HG02943 (cell line): Measurements from ENCODE around the gene GPANK1.

Experiments used
- ATAC-seq: cut with Tn5 transposase; IDR thresholded peaks from one replicate; pipeline ENCODE4 v1.9.1; 2021; ENCODE audit warnings: mild to moderate bottlenecking, low read depth, moderate library complexity; ENCODE audit not compliant: unreplicated experiment

Gene GPANK1

DNA sequence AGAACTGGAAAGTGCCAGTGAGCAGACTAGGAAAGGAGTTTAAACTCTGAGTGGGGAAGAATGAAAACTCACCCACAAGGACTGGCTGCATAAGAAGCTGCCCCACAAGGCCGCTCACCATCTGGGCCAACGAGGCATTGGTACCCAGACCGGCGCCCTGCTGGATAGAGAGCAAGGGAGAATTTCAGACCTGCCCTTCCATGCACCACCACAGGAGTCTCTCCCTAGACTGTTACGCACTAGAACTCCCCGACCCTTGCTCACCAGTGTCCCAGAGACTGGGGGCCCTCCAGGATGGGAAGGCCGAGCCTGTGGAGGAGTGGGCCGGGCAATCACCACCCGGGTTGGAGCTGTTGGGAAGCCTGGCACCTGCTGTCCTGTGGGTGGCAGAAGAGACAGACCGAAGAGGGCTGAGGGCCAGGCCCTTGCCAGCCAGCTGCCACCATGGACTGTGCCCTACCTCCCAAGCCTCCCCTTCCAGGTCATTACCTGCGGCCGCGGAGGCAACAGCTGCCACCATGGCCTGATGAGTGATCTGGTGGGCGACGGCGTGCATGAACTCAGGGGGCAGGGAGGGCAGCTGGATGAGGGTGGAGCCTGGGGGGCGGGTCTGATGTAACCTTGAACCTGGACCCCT, 20.9 kb downstream of the GPANK1 start:
- no peak for ATAC-seq

DNA sequence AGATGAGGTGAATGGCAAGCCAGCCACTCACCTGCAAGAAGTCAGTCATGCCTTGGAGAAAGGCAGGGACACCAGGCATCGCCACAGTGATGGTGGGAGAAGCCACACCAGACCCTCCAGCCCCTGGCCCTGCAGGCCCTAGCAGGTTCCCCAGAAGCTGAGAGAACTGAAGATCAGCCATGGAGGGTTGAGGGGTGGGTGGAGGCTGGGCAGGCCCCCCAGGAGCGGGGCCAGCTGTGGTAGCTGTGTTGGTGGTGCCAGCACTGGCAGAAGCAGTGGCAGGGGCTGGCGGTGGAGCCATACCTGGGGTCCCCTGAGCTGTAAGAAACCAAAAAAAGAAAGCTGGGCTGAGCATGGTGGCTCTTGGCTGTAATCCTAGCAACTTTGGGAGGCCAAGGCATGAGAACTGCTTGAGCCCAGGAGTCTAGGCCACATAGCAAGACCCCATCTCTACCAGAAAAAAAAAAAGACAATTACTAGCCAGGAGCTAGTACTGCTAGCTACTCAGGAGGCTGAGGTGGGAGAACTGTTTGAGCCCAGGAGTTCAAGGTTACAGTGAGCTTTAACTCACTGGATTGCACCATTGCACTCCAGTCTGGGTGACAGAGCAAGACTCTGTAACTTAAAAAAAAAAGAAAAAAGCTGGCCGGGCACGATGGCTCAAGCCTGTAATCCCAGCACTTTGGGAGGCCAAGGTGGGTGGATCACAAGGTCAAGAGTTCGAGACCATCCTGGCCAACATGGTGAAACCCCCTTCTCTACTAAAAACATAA, 21.8 kb downstream of the GPANK1 start:
- no peak for ATAC-seq

DNA sequence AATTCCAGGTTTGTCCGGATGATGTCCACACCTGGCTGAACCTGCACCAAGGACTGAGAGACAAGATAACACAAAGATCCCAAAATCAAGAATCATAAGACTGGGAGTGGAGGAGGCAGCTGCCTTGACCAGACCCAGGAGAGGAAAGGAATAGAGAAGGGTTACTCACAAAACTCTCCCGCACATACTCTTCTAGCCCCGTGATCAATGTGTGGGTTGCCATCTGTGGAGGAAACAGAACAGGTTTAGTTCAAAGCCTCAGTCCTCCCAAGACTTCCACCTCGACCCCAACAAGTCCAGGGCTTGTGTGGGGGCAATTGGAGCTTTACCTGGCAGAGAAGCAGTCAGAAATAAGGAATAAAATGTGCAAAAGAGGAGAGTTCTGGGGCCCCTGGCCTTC, 23.4 kb downstream of the GPANK1 start:
- no peak for ATAC-seq

DNA sequence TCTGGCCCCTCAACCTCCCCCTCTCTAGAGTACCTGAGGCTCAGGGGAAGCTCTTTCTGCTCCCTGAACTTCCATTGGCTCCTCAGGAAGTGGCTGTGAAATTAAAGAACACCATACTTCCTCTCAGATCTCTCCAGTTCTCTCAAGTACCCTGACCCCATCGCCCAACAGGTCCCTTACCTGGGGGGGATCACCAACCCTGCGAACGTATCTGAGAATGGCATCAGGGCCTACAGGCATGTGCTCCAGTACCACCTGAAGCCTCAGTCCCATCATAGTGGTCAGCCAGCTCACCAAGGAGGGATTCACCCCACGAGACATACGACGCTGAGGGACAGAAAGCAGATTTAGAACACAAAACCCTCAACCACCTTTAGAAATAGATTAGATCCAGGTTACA, 24.2 kb downstream of the GPANK1 start:
- no peak for ATAC-seq

DNA sequence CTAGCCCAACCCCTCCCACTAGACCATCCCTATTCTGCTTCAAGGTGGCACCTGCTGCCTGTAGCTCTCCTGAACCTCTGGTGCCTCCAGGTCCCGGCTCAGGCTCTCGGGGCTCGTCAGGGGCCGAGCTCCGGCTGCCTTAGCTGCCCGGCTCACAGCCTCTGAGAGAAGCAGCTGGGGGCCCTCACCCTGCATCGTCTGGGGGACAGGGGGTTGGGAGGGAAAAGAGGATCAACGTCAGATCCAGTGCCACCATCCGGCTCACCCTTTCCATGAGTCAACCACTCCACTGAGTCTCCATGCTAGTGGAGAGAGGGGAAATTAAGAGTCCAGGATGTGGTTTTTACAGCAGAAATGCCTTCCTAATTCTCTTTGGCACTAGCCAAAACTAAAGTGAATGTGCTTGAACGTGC, 25.3 kb downstream of the GPANK1 start:
- no peak for ATAC-seq

DNA sequence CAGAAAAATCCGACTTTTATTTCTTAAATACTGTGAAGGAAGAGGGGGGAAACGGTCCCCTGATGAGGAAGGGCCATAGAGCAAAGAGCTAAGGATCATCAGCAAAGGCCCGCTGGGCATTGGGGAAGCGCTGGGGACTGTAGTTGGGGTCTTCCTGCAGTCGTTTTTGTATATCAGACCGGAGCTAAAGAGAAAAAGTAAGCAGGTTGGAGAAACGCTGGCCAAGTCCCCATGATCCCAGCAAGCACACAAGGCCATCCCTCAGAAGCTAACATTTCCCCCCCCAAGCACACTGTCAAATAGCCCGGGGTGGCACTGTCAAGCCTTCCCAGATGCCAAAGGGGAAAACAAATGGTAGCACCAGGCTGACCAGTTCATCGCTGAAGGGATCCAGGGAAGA, 25.8 kb downstream of the GPANK1 start:
- no peak for ATAC-seq

DNA sequence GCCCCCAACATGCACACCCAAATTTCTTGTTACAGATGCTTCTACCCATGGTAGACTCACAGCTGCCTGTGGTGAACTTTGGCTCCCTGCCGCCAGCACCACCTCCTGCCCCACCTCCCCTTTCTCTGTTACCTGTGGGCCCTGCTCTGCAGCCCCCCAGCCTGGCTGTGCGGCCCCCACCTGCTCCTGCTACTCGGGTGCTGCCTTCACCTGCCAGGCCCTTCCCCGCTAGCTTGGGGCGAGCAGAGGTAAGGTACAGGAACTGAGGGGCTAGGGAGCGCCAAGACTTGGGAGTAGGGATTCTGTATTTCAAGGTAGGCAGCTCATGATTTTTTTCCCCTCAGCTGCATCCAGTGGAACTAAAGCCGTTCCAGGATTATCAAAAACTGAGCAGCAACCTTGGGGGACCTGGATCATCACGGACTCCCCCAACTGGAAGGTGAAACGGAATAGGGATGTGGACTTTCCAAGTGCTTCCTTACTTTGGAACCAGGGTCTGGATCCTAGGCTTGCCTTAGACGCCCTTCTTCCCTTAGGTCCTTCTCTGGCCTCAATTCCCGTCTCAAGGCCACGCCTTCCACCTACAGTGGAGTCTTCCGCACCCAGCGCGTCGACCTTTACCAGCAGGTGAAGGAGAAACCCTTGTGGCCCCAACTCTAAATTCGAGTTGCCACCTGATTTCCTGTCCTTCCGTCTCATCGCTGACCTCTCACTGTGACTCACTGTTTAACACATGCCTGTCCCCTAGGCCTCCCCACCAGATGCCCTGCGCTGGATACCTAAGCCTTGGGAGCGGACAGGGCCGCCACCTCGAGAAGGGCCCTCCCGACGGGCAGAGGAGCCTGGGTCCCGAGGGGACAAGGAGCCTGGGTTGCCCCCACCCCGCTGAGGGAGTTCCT, 27.9 kb downstream of the GPANK1 start:
- no peak for ATAC-seq

DNA sequence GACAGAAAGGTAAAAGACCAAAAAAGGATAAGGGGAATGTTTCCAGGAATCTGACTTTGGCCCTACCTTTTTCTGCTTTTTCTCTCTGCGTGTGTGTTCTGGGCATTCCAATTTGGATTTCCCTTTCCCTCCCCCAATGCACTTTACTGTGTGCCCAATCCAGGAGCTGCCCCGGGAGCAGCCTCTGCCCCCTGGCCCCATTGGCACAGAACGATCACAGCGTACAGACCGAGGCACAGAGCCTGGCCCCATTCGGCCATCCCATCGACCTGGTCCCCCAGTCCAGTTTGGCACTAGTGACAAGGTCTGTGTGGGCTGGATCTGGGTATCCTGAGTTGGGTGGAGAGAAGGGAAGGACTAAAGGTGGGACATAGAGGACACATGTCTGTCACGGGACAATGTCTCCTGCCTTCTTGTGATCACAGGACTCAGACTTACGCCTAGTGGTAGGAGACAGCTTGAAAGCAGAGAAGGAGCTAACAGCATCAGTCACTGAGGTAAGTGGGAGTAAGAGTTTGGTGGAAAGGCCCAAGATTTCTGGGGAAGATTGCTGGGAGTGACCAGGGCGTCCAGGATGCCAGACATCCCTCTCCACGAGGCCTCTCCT, 29.7 kb downstream of the GPANK1 start:
- ATAC-seq = no peak

DNA sequence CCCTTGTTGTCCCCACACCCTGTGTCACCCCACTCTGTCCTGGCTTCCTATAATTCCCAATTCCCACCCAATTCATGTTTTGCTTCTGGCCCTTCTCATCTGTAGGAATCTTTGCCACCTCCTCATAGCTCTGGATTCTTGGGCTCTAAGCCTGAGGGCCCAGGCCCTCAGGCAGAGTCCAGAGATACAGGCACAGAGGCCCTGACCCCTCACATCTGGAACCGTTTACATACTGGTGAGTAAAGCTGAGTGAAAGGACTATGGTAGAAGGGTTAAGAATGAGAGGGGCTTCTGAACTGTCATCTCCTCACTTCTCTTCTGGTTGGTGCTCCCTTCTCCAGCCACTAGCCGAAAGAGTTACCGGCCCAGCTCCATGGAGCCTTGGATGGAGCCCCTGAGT, 30.7 kb downstream of the GPANK1 start:
- ATAC-seq = no peak

DNA sequence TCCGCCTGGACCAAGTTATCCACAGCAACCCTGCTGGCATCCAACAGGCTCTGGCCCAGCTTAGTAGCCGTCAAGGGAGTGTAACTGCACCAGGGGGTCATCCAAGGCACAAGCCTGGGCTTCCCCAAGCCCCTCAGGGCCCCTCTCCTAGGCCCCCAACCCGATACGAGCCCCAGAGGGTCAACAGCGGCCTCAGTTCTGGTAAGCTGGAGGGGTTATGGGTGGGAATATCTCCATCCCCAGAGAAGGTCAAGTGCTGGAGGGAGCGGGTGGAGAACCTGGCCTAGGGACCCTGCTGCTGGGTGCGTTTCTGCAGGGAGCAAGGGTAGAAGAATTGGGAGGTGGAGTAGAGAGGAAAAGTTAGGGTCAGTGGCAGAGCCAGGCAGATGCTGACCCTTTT, 31.4 kb downstream of the GPANK1 start:
- no peak for ATAC-seq

DNA sequence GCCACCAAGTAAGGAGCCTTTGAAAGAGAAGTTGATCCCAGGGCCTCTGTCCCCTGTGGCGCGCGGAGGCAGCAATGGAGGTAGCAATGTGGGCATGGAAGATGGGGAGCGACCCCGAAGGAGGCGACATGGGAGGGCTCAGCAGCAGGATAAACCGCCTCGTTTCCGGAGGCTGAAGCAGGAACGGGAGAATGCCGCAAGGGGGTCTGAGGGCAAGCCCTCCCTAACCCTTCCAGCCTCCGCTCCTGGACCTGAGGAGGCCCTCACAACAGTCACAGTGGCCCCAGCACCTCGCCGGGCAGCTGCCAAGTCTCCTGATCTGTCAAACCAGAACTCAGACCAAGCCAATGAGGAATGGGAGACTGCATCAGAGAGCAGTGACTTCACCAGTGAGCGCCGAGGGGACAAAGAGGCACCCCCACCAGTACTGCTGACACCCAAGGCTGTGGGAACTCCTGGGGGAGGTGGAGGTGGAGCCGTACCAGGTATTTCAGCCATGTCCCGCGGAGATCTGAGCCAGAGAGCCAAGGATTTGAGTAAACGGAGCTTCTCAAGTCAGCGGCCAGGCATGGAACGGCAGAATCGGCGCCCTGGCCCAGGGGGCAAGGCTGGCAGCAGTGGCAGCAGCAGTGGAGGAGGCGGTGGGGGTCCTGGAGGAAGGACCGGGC, 32.4 kb downstream of the GPANK1 start:
- no peak for ATAC-seq

DNA sequence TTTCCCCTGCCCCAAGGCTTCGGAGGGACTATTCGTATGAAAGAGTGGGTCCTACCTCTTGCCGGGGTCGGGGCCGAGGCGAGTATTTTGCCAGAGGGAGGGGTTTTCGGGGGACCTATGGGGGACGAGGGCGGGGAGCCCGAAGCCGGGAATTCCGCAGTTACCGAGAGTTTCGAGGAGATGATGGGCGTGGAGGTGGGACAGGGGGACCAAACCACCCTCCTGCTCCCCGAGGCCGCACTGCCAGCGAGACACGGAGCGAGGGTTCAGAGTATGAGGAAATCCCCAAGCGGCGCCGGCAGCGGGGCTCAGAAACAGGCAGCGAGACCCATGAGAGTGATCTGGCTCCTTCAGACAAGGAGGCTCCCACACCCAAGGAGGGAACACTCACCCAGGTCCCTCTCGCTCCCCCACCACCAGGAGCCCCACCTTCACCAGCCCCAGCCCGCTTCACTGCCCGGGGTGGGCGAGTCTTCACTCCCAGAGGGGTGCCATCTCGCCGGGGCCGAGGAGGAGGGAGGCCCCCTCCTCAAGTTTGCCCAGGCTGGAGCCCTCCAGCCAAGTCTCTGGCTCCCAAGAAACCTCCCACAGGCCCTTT, 33.0 kb downstream of the GPANK1 start:
- no peak for ATAC-seq

DNA sequence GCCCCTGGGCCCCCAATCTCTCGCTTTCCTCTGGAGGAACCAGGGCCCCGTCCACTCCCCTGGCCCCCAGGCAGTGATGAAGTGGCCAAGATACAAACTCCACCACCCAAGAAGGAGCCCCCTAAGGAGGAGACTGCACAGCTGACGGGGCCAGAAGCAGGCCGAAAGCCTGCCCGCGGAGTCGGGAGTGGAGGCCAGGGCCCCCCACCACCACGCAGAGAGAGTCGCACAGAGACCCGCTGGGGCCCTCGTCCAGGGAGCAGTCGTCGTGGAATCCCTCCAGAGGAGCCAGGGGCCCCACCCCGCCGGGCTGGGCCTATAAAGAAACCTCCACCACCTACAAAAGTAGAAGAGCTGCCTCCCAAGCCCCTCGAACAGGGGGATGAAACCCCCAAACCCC, 33.6 kb downstream of the GPANK1 start:
- ATAC-seq = no peak

DNA sequence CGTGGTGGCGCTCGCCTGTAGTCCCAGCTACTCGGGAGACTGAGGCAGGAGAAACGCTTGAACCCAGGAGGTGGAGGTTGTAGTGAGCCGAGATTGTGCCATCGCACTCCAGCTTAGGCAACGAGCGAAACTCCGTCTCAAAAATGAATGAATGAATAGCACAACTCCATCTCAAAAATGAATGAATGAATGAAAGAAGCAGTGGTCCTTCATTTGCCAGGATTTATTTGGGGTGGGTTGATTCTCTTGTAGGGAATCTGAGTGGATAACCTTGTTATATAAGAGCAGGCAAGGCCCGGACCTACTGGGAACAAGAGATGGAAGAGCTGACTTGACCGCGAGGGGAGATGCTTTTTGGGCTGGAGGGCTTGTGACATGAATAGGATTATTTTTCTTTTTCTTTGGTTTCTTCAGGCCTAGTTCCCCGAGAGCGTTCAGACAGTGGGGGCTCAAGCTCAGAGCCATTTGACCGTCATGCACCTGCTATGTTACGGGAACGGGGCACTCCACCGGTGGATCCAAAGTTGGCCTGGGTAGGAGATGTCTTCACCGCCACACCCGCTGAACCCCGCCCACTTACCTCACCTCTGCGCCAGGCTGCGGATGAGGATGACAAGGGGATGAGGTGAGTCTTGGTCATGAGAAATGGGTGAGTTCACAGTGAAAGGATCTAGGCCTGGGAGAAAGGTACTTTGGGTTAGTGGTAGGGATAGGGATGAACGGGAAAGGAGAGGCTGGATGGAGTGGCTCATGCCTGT, 34.4 kb downstream of the GPANK1 start:
- no peak for ATAC-seq

DNA sequence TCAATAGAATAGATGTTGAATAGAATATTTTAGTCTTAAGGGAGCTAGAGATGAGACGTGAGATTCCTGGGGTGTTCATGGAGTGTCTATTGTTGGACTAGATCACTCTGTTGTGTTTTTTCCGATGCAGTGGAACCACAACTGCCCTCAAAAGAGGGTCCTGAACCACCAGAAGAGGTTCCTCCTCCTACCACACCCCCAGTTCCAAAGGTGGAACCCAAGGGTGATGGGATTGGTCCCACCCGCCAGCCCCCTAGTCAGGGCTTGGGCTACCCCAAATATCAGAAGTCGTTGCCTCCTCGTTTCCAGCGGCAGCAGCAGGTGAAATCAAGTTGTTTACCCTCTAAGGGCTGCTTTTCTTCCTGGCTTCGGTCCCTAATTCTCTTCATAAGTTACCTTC, 35.8 kb downstream of the GPANK1 start:
- no peak for ATAC-seq

DNA sequence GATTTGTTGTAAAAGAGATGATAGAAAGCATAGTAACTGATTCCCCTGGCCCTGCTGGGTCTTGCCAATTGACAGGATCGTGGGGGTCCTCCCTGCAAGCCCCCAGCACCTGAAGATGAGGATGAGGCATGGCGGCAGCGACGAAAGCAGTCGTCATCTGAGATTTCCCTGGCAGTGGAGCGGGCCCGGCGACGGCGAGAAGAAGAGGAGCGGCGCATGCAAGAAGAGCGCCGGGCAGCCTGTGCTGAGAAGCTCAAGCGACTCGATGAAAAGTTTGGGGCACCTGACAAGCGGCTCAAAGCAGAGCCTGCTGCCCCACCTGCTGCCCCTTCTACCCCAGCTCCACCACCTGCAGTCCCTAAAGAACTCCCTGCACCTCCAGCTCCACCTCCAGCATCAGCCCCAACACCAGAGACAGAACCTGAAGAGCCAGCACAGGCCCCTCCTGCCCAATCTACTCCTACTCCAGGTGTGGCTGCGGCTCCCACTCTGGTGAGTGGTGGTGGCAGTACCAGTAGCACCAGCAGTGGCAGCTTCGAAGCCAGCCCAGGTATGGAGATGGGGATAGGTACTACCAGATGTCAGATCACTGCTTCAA, 37.0 kb downstream of the GPANK1 start:
- ATAC-seq = no peak

DNA sequence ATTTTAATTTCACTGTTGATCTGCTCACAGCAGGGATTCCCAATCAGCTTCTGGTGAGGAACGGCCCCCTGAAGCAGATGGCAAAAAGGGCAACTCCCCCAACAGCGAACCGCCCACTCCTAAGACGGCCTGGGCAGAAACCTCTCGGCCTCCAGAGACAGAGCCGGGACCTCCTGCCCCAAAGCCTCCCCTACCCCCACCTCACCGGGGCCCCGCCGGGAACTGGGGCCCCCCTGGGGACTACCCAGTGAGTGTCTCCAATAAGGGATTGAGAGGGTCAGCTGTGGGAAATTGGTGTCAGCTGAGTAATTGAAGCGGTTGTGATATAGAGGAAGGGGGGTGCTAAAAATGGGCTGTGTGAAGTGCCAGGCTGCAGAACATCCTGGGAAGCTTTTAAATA, 37.8 kb downstream of the GPANK1 start:
- no peak for ATAC-seq

DNA sequence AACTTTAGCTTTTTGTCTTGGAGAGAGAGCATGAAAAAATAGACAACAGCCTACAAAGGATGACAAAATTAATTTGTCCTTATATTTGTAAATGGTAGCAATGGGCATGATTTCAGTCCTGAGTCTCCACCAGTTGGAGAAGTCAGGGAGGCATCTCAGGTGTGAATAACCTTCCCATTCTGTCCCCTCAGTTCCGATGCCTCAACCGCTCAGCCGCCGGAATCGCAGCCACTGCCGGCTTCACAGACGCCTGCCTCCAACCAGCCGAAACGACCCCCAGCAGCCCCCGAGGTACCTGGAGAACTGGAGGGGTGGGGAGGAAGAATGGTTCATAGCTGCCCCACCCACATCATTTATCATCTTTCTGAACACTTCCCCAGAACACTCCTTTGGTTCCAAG, 40.7 kb downstream of the GPANK1 start:
- ATAC-seq = no peak

DNA sequence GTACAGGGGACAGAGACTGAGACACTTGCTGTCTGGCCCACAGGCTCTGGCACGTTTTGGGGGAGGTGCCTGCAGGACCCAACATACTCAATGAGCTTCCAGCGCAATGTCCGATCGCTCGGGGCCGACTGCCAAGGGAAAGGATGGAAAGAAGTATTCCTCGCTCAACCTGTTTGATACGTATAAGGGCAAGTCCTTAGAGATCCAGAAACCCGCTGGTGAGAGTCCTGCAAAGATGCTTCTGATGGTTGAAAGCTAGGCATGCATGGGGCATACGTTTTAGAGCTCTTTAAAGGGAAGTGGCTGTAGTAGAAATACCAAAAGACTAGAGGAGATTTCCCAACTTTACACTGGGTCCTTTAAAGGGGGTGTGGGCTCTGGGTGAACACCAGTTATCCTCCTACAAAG, 42.1 kb downstream of the GPANK1 start:
- ATAC-seq = no peak
